Measurements from ENCODE around the gene ATF3. TPM values are rescaled to one million over a fixed set of nuclear protein-coding genes. Genes with fewer than 3 reads are reported as not detected.

The ATF3 gene, protein sequence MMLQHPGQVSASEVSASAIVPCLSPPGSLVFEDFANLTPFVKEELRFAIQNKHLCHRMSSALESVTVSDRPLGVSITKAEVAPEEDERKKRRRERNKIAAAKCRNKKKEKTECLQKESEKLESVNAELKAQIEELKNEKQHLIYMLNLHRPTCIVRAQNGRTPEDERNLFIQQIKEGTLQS
- 34.9 TPM for total RNA-seq

GRCh38 chr1:212608392-212608958 lies at the start of gene ATF3:
Gene ATF3 (plus strand): TSS chr1:212608761. CDS start chr1:212615022, 6,261 bp downstream.
- intact Hi-C loops (cut with DNase I), result loop anchor here (10.0 kb wide), 1 partner anchor 134 kb away; no protein-coding TSS in a partner anchor
- peak; percentile 82 to 97 for TF ChIP-seq POLR2AphosphoS5 (IDR thresholded peaks at IDR 0.05; ENCODE audit: insufficient read depth in 1 of 2, low read depth in 1 of 2)
- TF ChIP-seq POLR2A (IDR thresholded peaks at IDR 0.05), result peak in 1 of 2 donors; percentile 99
- TF ChIP-seq, protein P1, sequence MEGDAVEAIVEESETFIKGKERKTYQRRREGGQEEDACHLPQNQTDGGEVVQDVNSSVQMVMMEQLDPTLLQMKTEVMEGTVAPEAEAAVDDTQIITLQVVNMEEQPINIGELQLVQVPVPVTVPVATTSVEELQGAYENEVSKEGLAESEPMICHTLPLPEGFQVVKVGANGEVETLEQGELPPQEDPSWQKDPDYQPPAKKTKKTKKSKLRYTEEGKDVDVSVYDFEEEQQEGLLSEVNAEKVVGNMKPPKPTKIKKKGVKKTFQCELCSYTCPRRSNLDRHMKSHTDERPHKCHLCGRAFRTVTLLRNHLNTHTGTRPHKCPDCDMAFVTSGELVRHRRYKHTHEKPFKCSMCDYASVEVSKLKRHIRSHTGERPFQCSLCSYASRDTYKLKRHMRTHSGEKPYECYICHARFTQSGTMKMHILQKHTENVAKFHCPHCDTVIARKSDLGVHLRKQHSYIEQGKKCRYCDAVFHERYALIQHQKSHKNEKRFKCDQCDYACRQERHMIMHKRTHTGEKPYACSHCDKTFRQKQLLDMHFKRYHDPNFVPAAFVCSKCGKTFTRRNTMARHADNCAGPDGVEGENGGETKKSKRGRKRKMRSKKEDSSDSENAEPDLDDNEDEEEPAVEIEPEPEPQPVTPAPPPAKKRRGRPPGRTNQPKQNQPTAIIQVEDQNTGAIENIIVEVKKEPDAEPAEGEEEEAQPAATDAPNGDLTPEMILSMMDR (IDR thresholded peaks at IDR 0.05), result no peak
- H3K36me3 ChIP-seq, result no peaks in the 10 kb centered on the region
- DNase-seq (ENCODE audit: extremely low spot score in 2 of 2), result peak; percentile 100
- H3K9me3 ChIP-seq, result no peaks in the 10 kb centered on the region
- H3K4me3 ChIP-seq, result peak within 1 kb of the TSS; percentile 78 to 82
- H3K27me3 ChIP-seq, result no peaks in the 10 kb centered on the region
- H3K4me1 ChIP-seq, result peaks cover 44% of the 10 kb centered on the region
- peak within 1 kb of the TSS; percentile 99 for H3K27ac ChIP-seq

GRCh38 chr1:212559929-212560328 lies 48.6 kb upstream of the ATF3 start:
- TF ChIP-seq POLR2A (IDR thresholded peaks at IDR 0.05) (no peak), POLR2AphosphoS5 (IDR thresholded peaks at IDR 0.05; ENCODE audit: insufficient read depth in 1 of 2, low read depth in 1 of 2) (no peak)
- TF ChIP-seq, protein P1 (IDR thresholded peaks at IDR 0.05), result no peak

DNA sequence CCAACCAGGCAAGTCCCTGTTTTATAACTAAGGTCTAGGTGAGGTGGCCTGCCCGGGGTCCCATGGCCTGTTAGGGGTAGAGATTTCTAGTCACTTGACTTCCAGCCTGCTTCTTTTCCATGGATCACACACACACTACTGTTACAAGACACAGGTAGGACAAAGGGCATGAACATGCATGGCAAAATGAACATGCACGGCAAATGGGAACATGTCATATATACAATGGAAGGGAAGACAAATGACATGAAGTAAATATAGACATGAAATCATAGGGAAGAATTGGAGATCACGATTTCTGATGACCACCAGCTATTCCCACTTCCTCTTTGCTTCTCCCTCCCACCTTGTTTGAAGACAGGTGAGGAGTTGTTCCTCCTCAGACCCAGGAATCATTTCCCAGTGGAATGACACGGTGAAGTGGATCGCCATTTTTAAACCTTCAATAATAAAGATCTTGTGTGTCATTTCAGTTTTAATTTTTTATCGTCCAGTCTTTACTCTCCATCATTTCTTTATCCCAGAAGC lies 47.6 kb upstream of the ATF3 start:
- Histone ChIP-seq H3K27me3 (no peaks in the 10 kb centered on the region), H3K4me3 (no peak overlapping the region), H3K4me1 (peaks cover 4% of the 10 kb centered on the region), H3K9me3 (no peaks in the 10 kb centered on the region), H3K27ac (peak overlapping the region; percentile 99), H3K36me3 (no peaks in the 10 kb centered on the region)
- intact Hi-C loops (cut with DNase I), result no loop called here
- TF ChIP-seq, protein P1 (IDR thresholded peaks at IDR 0.05), result no peak
- TF ChIP-seq POLR2AphosphoS5 (IDR thresholded peaks at IDR 0.05; ENCODE audit: insufficient read depth in 1 of 2, low read depth in 1 of 2), result no peak
- TF ChIP-seq POLR2A (IDR thresholded peaks at IDR 0.05), result no peak
- DNase-seq (ENCODE audit: extremely low spot score in 2 of 2), result no peak

More at GRCh38 chr1:212559929-212560328, 48.6 kb upstream of the ATF3 start:
- Histone ChIP-seq H3K27me3 (no peaks in the 10 kb centered on the region), H3K4me3 (no peak overlapping the region), H3K9me3 (no peaks in the 10 kb centered on the region), H3K36me3 (no peaks in the 10 kb centered on the region), H3K4me1 (peaks cover 4% of the 10 kb centered on the region), H3K27ac (peak overlapping the region; percentile 99)
- intact Hi-C loops (cut with DNase I), result loop anchor here (2.0 to 10.0 kb wide), 2 partner anchors 47 to 65 kb away; no protein-coding TSS in a partner anchor
- DNase-seq (ENCODE audit: extremely low spot score in 2 of 2), result no peak

- Histone ChIP-seq H3K4me1 (peaks cover 4% of the 10 kb centered on the region), H3K27me3 (no peaks in the 10 kb centered on the region), H3K36me3 (no peaks in the 10 kb centered on the region), H3K27ac (peak overlapping the region; percentile 99), H3K4me3 (no peak overlapping the region), H3K9me3 (no peaks in the 10 kb centered on the region)
- TF ChIP-seq POLR2A (IDR thresholded peaks at IDR 0.05), result no peak
- TF ChIP-seq, protein P1 (IDR thresholded peaks at IDR 0.05), result no peak
- TF ChIP-seq POLR2AphosphoS5 (IDR thresholded peaks at IDR 0.05; ENCODE audit: insufficient read depth in 1 of 2, low read depth in 1 of 2), result peak; percentile 14 to 49
- intact Hi-C loops (cut with DNase I), result no loop called here
- DNase-seq (ENCODE audit: extremely low spot score in 2 of 2), result no peak
Measured at GRCh38 chr1:212561501-212561931, 47.0 kb upstream of the ATF3 start.

Data from vagina (tissue), 2 donors.